Neural cell (in vitro differentiated cells): ENCODE measurements around the gene CDCP1.

Source experiments
- CTCF ChIP-seq: fragments of 450-650 bp; IDR thresholded peaks from 2 replicates; pipeline ENCODE4 v1.5.1; 2014; ENCODE audit warnings: antibody characterized with exemption, mild to moderate bottlenecking, moderate library complexity; ENCODE audit not compliant: poor library complexity, severe bottlenecking
- EP300 ChIP-seq: fragments of 450-650 bp; conservative IDR thresholded peaks from 2 replicates; pipeline ENCODE4 v1.6.1; 2014; ENCODE audit warnings: antibody characterized with exemption, mild to moderate bottlenecking, moderate library complexity; ENCODE audit not compliant: poor library complexity, severe bottlenecking
- EZH2 ChIP-seq: fragments of 200-600, 300-800 bp; shearing (Covaris generic), sonication (generic); IDR thresholded peaks from 2 replicates; pipeline ENCODE4 v1.6.1; 2014; ENCODE audit warnings: antibody characterized with exemption, low read length, borderline replicate concordance, mild to moderate bottlenecking; ENCODE audit not compliant: insufficient read depth, poor library complexity, severe bottlenecking
- MXI1 ChIP-seq: fragments of 450-650 bp; conservative IDR thresholded peaks from 2 replicates; pipeline ENCODE4 v1.6.1; 2014; ENCODE audit warnings: antibody characterized with exemption, mild to moderate bottlenecking; ENCODE audit not compliant: poor library complexity, severe bottlenecking
- RAD21 ChIP-seq: fragments of 450-650 bp; conservative IDR thresholded peaks from 2 replicates; pipeline ENCODE4 v1.6.1; 2014; ENCODE audit warnings: antibody characterized with exemption, mild to moderate bottlenecking, moderate library complexity
- TAF1 ChIP-seq: IDR thresholded peaks from 2 replicates; pipeline ENCODE4 v1.6.1; 2012; ENCODE audit warnings: low read depth

DNA sequence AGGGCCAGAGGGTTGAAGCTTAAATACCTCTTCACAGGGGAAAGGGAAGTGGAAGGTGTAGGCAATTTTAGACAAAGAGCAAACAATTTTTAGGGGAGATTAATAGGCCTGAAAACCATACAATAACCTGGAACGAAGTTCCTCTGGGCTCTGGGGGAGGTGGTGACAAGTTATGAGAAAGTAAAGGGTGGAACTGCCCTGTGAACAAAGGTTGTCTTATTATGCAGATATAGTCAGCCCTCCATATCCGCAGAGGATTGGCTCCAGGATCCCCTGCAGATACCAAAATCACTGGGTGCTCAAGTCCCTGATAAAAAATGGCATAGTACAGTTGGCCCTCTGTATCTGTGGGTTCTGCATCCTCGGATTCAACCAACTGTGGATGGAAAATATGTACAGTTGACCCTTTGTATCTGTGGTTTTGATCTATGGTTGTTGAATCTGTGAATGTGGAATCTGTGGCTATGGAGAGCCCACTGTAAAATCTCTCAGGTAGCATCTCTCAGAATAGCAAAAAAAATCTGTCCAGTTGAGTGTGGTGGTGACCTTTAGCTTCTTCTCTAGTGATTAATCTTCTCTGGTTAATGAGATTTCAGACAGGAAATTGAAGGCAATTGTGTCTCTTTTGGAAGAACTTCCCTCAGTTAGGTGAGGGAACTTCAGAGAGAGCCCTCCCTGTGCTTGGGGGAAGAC lies 79.9 kb downstream of the CDCP1 start:
- TF ChIP-seq CTCF (no peak), TAF1 (no peak), EP300 (no peak), MXI1 (no peak), RAD21 (no peak), EZH2 (no peak)
